Measurements from ENCODE around the gene LILRA2.
"Not testable (repeated sequence)": the region's sequence is repeated elsewhere in the genome, so short reads cannot be mapped to it uniquely, and the experiment has no call there.

LILRA2 gene

DNA sequence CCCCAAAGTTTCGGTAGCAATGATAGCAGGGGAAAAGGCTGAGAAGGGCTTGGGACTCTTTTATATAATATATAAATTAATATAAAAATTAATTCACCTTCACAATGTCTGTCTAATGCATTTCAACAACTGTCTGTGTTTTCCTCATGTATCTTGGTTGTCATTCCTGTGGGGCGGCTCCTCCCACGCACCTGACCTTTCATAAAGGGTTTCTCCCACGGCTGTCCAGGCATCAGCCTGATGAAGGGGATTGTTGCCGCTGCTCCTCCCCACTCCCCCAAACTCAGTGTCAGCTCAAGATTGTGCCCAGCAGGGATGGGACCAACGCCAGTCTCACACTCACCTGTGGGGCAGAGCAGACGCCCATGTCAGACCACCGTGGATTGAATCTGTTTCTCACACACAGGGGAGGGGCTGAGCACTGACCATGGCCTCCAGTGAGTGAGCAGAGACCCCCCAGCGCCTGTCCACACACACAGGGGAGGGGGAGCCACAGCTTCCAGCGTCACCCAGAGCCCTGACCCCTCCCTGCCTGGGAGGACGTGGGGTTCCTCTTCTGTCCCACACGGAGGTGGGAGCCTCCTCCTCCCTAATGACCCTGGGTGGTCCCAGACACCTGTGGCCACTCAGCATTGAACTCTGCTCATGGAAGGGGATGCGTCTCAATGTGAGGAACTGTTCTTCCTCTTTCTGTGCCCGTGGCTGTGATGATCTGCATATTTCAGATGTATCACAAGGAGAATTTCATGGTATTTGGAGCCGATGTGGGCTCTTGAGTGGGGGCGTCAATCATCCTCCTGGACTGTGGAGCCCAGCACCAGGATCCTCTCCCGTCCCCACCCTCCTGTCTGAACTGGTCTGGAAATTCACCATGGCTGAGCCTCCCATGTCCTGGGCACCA lies 1.6 kb upstream of the LILRA2 start:
- not testable (repeated sequence) for DNase-seq

DNA sequence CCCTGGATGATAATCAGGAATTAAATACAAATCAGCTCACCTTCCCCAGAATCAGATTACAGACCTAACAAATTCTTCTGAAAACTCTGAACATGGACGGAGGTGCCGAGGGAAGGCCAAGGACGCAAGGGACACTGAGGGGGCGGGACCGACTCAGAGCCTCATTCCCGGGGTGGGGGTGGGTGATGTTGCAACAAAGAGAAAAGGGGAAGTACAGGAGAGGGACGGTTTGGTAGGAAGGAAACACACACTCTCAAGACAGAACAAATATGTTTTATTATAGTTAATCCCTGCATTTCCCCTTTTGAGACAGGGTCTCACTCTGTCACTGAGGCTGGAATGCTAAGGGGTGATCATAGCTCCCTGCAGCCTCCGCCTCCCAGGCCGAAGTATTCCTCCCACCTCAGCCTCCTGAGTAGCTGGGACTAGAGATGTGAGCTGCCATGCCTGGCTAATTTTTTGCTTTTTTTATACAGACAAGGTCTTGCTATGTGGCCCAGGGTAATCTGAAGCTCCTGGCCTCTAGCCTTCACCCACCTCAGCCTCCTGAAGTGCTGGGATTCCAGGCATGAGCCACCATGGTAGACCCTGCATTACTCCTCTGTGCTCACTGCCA lies 786 bp upstream of the LILRA2 start:
- DNase-seq = no peak

DNA sequence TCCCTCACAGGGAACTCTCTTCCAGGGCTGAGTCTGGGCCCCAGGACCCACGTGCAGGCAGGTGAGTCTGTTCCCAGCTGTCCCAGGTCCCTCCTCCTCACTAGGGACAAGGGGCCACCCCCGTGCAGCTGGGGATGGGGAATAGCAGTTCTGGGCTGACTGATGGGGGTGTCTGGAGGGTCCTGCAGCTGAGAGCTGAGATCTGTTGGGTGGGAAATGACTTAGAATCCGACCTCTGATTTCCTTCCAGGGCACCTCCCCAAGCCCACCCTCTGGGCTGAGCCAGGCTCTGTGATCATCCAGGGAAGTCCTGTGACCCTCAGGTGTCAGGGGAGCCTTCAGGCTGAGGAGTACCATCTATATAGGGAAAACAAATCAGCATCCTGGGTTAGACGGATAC lies 461 bp downstream of the LILRA2 start:
- DNase-seq = no peak

- no peak for DNase-seq
Measured at GRCh38 chr19:54574527-54575056, 1.0 kb downstream of the LILRA2 start.

DNA sequence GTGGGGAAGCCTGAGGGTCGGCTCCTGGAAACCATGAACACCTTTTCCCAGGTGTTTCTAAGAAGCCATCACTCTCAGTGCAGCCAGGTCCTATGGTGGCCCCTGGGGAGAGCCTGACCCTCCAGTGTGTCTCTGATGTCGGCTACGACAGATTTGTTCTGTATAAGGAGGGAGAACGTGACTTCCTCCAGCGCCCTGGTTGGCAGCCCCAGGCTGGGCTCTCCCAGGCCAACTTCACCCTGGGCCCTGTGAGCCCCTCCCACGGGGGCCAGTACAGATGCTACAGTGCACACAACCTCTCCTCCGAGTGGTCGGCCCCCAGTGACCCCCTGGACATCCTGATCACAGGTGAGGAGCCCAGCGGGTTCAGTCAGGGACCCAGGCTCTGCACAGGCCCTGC lies 1.6 kb downstream of the LILRA2 start:
- not testable (repeated sequence) for DNase-seq

DNA sequence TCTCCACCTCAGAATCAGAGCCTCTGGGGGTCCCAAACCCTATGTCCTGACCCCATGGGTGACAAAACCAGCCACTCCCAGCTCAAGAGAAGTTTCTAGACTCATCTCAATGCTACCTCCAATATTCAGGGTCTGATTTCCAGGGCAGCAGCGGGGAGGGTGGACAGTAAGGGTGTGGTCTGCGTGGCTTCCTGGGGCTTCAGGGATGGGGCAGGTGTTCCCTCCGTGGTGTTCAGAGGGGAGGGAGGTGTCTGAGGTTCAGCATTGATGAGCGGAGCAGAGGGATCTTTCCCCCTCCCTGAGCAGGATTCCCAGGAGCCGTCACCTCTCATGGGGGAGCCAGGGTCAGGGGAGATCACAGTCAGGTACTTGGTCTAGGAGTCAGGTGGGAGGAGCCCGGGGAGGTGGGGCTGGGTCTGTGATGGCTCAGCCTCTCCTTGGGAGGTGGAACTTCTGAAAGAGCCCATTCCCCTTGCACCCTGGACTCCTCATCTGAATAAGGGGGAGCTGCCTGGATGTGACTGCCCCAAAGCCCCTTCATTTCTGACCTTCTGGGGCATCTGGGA lies 2.9 kb downstream of the LILRA2 start:
- DNase-seq = no peak

DNA sequence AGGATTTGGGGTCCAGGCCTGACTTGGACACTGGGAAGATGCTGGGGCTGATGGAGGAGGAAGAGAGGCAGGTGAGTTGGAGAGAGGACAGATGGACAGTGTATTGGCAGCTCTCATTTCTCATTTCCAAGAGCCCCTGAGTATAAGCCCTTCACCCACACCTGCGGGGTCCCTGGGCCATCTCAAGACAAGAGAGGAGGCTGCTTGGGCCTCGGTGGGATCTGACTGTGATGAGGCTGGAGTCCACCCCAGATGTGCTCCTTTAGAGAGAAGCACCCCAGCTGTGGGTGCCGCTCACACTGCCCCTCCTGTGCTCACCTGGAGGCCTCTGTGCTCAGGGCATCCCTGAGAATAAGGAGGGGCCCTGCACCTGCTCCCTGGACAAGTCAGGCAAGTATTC lies 3.7 kb downstream of the LILRA2 start:
- no peak for DNase-seq

DNA sequence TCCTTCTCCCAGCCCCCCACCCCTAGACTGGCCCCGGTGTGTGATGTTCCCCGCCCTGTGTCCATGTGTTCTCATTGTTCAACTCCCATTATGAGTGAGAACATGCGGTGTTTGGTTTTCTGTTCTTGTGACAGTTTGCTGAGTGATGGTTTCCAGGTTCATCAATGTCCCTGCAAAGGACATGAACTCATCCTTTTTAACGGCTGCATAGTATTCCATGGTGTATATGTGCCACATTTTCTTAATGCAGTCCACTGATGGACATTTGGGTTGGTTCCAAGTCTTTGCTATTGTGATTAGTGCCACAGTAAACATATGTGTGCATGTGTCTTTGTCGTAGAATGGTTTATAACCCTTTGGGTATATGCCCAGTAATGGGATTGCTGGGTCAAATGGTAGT lies 4.7 kb downstream of the LILRA2 start:
- not testable (repeated sequence) for DNase-seq

- DNase-seq = no peak
Measured at GRCh38 chr19:54586397-54586796, 12.8 kb downstream of the LILRA2 start.

DNA sequence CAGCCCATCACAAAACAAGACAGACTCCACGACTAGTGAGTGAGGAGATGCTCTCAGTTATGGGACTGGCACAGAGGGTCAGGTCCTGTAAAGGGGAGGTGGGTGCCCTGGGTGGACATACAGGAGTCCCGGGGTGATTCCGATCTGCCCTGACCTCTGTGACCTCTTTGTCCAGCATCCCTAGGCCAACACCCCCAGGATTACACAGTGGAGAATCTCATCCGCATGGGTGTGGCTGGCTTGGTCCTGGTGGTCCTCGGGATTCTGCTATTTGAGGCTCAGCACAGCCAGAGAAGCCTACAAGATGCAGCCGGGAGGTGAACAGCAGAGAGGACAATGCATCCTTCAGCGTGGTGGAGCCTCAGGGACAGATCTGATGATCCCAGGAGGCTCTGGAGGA lies 13.4 kb downstream of the LILRA2 start:
- DNase-seq = no peak

DNA sequence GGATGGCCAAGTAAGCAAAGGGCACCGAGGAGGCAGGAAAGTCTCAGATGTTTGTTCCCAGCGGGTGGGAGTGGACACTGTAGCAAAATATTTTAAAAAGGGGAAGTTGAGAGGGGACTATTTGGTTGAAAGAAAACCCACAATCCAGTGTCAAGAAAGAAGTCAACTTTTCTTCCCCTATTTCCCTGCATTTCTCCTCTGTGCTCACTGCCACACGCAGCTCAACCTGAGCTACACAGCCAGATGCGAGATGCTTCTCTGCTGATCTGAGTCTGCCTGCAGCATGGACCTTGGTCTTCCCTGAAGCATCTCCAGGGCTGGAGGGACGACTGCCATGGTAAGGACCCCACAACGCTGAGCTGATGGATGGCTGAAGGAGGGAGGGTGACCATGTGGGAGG lies 19.9 kb downstream of the LILRA2 start, which contains the start of gene LILRA1:
Gene LILRA1 (plus strand): TSS at position 188 of the 400 bp plus-strand sequence. CDS start 613 bp downstream, outside the sequence.
- DNase-seq = not testable (repeated sequence)

- not testable (repeated sequence) for DNase-seq
Measured at GRCh38 chr19:54593931-54594626, 20.5 kb downstream of the LILRA2 start.

GRCh38 chr19:54594737-54595136 lies 21.1 kb downstream of the LILRA2 start:
- DNase-seq = no peak

- DNase-seq = not testable (repeated sequence)
Measured at GRCh38 chr19:54595680-54596436, 22.3 kb downstream of the LILRA2 start.

- no peak for DNase-seq
Measured at GRCh38 chr19:54600212-54600611, 26.6 kb downstream of the LILRA2 start.

DNA sequence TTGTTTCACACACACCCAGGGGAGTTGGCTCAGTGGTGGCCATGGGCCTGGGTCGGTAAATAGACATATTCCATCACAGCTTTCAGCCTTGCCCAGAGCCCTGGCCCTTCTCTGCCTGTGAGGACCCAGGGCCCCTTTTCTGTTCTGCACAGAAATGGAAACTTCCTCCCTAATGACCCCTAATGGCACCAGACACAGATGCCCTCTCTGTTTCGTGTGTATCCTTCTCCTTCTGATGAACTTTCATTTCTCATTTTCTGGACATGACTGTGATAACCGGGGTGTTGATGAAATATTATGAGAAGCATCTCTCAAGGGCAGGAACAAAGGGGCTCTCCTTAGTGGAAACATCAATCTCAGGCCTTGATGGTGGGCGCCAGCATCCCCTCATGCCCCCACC lies 32.6 kb downstream of the LILRA2 start:
- no peak for DNase-seq

DNA sequence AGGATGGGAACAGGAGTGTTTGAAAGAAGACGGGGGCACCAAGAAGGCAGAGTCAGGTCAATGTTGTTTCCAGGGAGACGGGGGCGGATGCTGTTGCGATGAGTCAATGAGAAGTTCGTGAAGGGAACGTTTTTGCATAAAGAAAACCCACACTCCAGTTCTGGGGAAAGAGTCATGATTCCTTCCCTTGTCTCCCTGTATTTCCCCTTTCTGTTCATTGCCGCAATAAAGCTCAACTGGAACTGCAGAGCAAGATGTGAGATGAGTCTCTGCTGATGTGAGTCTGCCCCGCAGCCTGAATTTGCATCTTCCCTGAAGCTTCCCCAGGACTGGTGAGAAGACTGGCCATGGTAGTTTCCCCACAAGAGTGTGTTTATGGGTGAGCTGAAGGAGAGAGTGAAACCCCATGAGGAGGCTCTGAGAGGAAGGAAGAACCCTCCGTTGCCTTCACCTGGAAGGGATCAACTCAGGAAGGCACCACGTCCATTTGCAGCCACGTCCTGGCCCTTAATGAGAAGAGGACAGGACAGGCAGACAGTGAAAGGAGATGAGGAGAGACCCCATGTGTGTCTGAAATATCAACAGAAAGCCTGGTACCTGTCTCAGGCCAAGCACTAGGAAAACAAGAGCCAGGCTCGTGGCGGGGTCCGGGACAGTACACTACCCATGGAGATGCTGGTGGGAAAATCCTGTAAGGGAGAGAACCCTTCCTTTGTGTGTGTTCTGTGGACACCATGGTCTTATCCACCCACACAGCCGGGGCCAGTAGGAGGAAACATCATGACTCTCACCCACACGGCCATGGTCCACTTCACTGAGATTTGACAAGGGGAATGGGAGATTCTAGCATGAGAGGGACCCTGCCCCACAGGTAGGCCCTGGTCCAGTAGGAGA lies 33.5 kb downstream of the LILRA2 start:
- no peak for DNase-seq

DNA sequence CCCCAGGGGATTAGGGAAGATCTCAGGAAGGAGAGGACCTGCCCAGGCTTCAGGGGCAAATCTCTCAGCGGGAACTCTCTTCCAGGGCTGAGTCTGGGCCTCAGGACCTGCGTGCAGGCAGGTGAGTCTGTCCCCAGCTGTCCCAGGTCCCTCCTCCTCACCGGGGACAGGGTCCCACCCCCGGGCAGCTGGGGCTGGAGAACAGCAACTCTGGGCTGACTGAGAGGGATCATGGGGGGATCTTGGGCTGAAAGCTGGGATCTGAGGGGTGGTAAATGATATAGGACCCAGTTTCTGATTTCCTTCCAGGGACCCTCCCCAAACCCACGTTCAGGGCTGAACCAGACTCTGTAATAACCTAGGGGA lies 34.2 kb downstream of the LILRA2 start:
- DNase-seq = no peak

- DNase-seq = no peak
Measured at GRCh38 chr19:54608205-54608604, 34.6 kb downstream of the LILRA2 start.

GRCh38 chr19:54608792-54609191 lies 35.2 kb downstream of the LILRA2 start:
- no peak for DNase-seq

DNA sequence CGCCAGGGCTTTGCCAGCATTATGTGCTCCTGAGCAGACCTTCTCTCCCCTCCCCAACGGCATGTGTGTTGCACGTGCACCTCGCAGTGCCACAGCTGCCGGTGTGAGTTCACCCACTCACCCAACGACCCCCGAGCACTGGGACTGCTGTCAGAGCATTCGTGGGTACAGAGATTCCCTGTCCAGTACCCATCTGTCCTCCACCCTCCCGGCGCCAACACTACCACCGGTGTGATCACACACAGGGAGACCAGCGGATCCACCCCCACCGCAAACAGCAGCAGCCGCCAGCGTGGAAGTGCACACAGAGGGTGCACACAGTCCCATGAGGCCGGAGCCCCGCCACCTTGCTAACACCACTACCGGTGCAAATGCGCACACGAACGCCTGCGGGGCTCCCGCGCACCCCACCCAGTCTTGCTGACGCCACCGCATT lies 35.8 kb downstream of the LILRA2 start:
- DNase-seq = no peak

All from activated CD8-positive, alpha-beta memory T cell treated with anti-CD3 and anti-CD28 coated beads, Interleukin-2, amount 50 U/mL, for 4 hours (primary cell).